SU-DHL-6 (cell line): Measurements from ENCODE around the gene AIFM2.

Experiments
- CTCF ChIP-seq: fragments of 200-600 bp; sonication (generic); IDR thresholded peaks from one replicate; pipeline ENCODE4 v1.5.1; 2017; ENCODE audit warnings: antibody characterized with exemption, mild to moderate bottlenecking, low read length, moderate library complexity; ENCODE audit not compliant: insufficient read depth, poor library complexity, severe bottlenecking
- EZH2phosphoT487 ChIP-seq: fragments of 200-600 bp; sonication (generic), shearing (Covaris generic); conservative IDR thresholded peaks from 2 replicates; pipeline ENCODE4 v1.6.1; 2018; ENCODE audit warnings: mild to moderate bottlenecking, antibody characterized with exemption, low read length, moderate library complexity, mixed read lengths

GRCh38 chr10:70167246-70167645 lies 34.6 kb upstream of the AIFM2 start:
- no peak for TF ChIP-seq CTCF
- TF ChIP-seq EZH2phosphoT487 = no peak
